Measurements from ENCODE around the gene ACLY.
"Not testable (repeated sequence)": the region's sequence is repeated elsewhere in the genome, so short reads cannot be mapped to it uniquely, and the experiment has no call there.

ACLY gene

DNA sequence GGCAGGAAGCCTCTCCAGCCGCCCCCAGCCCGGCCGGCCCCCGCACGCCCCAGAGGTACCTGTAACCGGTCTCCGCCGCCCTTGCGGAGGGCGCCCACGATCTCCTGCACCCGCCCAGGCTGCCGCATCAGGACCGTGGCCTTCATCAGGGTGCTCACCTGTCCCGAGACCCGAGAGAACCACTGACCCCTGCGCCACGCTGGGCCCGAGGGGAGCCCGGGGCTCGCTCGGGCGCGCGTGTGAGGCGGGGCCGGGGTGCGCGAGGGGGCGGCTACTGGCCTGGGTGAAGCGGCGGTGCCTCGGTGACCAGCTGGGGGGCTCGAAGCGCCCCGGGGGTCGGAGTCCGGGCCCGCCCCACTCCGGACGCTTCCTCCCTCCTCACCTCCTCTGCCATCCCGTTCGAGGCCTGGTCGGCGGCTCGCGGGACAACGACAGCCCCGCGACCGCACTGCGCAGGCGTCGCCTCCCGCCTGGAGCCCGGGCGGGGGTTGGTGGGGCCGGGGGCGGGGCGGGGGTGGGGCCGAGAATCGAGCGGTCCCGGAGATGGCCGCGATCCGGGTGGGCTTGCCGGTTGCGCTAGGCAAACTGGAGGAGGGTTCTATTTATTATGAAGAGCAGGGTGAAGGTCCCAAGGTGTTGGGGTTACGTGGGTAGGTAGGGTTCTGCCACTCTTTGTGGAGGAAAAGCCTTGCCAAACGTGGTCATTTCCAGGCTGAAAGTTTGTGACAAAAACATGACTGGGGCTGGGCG, 82.8 kb downstream of the ACLY start, which contains the start of gene NT5C3B:
TSS of gene NT5C3B (minus strand) at position 433 of the 750 bp plus-strand sequence. CDS start at position 394, 39 bp downstream.
- H3K27me3 ChIP-seq (ENCODE audit: control insufficient read depth, insufficient read depth, low read length), result peaks cover 5% of the 10 kb centered on the region
- no peaks in the 10 kb centered on the region for H3K4me1 ChIP-seq (ENCODE audit: control insufficient read depth, insufficient read depth, low read length)
- no peaks in the 10 kb centered on the region for H3K9me3 ChIP-seq (ENCODE audit: control insufficient read depth, insufficient read depth, low read length)
- peak within 1 kb of the TSS; percentile 56 for H3K4me3 ChIP-seq (ENCODE audit: low read depth, low read length)
- H3K36me3 ChIP-seq (ENCODE audit: control insufficient read depth, insufficient read depth, low read length), result peaks cover 2% of the 10 kb centered on the region
- peak within 1 kb of the TSS; percentile 88 for H3K9ac ChIP-seq (ENCODE audit: low read depth, low read length)

DNA sequence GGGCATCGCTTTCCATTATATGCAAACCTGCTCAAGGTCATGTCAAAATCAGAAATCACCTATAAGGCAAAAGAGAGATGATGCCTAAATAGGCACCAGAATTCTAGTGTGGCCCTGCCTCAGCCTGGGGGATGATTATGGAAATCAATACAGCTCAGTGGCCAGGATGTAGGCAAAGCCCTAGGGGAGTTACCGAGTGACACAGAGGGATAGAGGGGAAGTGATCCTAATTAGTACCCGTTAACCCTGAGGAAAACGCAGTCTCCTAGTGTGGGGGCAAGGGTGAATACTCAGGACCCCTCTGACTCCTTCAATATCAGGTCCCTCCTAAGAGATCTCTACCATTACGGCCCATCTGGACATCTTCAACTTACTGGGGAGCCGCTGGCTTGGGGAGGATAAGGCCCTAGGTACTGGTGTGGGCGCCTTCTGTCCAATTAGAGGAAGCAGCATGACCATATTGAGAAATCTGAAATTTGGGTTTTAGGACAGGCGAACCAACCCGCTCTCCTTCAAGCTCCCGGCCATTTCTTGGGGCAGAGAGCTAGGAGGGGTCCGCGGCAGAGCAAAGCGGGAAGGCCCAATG, 83.4 kb downstream of the ACLY start:
- peak overlapping the region; percentile 56 for H3K4me3 ChIP-seq (ENCODE audit: low read depth, low read length)
- peaks cover 5% of the 10 kb centered on the region for H3K27me3 ChIP-seq (ENCODE audit: control insufficient read depth, insufficient read depth, low read length)
- peak overlapping the region; percentile 88 for H3K9ac ChIP-seq (ENCODE audit: low read depth, low read length)

DNA sequence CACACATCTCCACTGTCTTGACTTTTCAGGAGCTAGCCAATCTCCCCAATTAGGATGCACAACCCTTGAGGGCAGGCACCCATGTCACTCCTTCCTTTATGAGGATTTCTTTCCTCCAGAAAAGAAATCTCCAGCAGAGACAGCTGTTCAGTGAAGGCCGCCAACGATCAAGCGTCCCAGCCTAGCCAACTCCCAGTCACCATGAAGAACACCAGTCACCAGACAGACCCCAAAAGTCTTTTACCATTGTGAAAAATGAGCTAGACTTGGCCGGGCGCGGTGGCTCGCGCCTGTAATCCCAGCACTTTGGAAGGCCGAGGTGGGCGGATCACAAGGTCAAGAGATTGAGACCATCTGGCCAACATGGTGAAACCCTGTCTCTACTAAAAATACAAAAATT, 88.8 kb downstream of the ACLY start:
- H3K4me1 ChIP-seq (ENCODE audit: control insufficient read depth, insufficient read depth, low read length); H3K9me3 ChIP-seq (ENCODE audit: control insufficient read depth, insufficient read depth, low read length); H3K4me3 ChIP-seq (ENCODE audit: low read depth, low read length); H3K9ac ChIP-seq (ENCODE audit: low read depth, low read length); H3K27me3 ChIP-seq (ENCODE audit: control insufficient read depth, insufficient read depth, low read length): not testable (repeated sequence)
- H3K36me3 ChIP-seq (ENCODE audit: control insufficient read depth, insufficient read depth, low read length), result peaks cover 25% of the 10 kb centered on the region

More for the DNA sequence above, 83.4 kb downstream of the ACLY start:
- Histone ChIP-seq H3K9me3 (ENCODE audit: control insufficient read depth, insufficient read depth, low read length) (no peaks in the 10 kb centered on the region), H3K36me3 (ENCODE audit: control insufficient read depth, insufficient read depth, low read length) (peaks cover 7% of the 10 kb centered on the region), H3K4me1 (ENCODE audit: control insufficient read depth, insufficient read depth, low read length) (no peaks in the 10 kb centered on the region)

DNA sequence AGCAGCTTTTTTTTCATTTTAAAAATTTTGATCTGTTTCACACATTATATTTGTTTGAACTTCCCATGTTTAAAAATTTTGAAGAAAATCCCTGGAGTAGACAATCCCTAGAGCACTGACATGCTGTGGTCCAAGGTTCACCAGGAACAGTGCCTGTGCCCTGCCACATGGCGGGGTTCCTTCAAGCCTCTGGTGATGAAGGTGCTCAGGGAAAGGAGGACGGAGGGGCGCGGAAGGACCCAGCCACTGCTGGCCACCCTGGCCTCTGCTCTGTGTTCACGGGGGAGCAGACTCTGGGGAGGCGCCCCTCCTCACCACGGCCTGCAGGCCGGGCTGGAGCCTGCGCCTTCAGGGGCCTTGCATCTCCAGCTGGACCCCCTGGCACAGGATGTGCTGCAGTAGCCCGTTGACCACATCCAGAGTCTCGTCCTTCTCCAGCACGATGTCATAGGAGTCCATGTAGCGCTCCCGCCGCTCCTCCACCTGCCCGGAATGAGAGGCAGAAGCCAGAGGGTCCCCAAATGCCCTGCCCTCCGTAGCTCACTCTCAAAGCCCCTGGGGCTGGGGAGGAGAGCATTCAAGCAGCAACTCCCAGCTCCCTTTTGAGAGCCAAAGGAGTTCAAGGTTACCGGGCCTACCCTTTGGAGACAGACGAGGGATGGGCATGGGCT, 93.4 kb downstream of the ACLY start:
- no peaks in the 10 kb centered on the region for H3K9me3 ChIP-seq (ENCODE audit: control insufficient read depth, insufficient read depth, low read length)
- H3K4me1 ChIP-seq (ENCODE audit: control insufficient read depth, insufficient read depth, low read length), result no peaks in the 10 kb centered on the region
- no peaks in the 10 kb centered on the region for H3K27me3 ChIP-seq (ENCODE audit: control insufficient read depth, insufficient read depth, low read length)
- peaks cover 34% of the 10 kb centered on the region for H3K36me3 ChIP-seq (ENCODE audit: control insufficient read depth, insufficient read depth, low read length)
- H3K9ac ChIP-seq (ENCODE audit: low read depth, low read length), result no peak overlapping the region
- H3K4me3 ChIP-seq (ENCODE audit: low read depth, low read length), result no peak overlapping the region

DNA sequence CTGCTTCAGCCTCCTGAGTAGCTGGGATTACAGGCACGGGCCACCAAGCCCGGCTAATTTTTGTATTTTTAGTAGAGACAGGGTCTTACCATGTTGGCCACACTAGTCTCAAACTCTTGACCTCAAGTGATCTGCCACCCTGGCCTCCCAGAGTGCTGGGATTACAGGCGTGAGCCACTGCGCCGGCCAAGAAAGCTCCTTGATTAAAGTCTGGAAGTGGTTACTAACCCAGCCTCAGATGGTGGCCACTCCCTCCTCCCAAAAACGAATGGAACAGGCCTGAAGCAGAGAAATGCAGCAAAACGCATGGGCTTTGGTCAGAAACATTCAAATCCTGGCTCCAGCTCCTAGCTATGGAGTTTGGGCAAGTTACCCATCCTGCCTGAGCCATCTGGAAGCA, 94.7 kb downstream of the ACLY start:
- Histone ChIP-seq H3K4me3 (ENCODE audit: low read depth, low read length) (no peak overlapping the region), H3K36me3 (ENCODE audit: control insufficient read depth, insufficient read depth, low read length) (peaks cover 35% of the 10 kb centered on the region), H3K27me3 (ENCODE audit: control insufficient read depth, insufficient read depth, low read length) (no peaks in the 10 kb centered on the region), H3K4me1 (ENCODE audit: control insufficient read depth, insufficient read depth, low read length) (peaks cover 4% of the 10 kb centered on the region), H3K9ac (ENCODE audit: low read depth, low read length) (no peak overlapping the region), H3K9me3 (ENCODE audit: control insufficient read depth, insufficient read depth, low read length) (no peaks in the 10 kb centered on the region)

DNA sequence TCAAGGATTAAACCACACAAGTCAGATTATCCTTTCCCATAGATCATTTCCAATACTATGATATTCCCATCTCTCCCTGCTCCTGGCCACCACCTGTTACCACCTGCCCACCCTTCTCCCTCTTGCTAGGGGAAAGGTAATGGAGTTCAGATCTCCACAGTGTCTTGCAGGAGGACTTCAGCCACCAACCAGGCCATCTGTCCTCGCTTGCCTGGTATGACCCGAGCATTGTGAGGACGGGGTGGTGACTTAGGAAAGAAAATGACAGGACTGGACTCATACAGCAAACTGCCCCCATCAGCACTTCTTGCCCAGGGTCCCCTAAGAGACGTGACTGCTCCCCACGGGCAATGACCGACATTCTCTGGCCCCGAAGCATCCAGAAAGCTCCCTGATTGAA, 95.2 kb downstream of the ACLY start:
- Histone ChIP-seq H3K27me3 (ENCODE audit: control insufficient read depth, insufficient read depth, low read length) (no peaks in the 10 kb centered on the region), H3K4me1 (ENCODE audit: control insufficient read depth, insufficient read depth, low read length) (peaks cover 4% of the 10 kb centered on the region), H3K36me3 (ENCODE audit: control insufficient read depth, insufficient read depth, low read length) (peaks cover 32% of the 10 kb centered on the region), H3K4me3 (ENCODE audit: low read depth, low read length) (no peak overlapping the region), H3K9me3 (ENCODE audit: control insufficient read depth, insufficient read depth, low read length) (no peaks in the 10 kb centered on the region), H3K9ac (ENCODE audit: low read depth, low read length) (no peak overlapping the region)

DNA sequence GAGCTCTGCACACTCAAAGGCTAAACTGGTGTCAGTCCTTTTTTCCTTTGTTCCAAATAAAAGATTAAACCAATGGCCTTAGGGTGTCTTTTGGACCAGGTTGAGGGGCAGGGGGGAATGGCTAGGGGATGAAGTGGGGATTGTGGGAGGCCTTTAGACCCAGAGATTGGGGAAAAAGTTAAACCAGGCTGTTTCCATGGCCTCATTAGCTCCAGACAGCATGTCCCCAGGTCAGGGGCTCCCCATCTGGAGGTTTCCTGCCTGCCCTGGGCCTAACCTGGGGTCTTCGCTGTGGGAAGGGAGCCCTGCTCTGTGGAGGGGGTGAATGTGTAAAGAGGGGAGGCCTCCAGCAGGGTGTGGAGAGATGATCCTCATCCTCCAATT, 95.6 kb downstream of the ACLY start:
- H3K27me3 ChIP-seq (ENCODE audit: control insufficient read depth, insufficient read depth, low read length), result no peaks in the 10 kb centered on the region
- H3K36me3 ChIP-seq (ENCODE audit: control insufficient read depth, insufficient read depth, low read length), result peaks cover 32% of the 10 kb centered on the region
- no peak overlapping the region for H3K4me3 ChIP-seq (ENCODE audit: low read depth, low read length)
- no peak overlapping the region for H3K9ac ChIP-seq (ENCODE audit: low read depth, low read length)
- no peaks in the 10 kb centered on the region for H3K9me3 ChIP-seq (ENCODE audit: control insufficient read depth, insufficient read depth, low read length)
- peaks cover 4% of the 10 kb centered on the region for H3K4me1 ChIP-seq (ENCODE audit: control insufficient read depth, insufficient read depth, low read length)

DNA sequence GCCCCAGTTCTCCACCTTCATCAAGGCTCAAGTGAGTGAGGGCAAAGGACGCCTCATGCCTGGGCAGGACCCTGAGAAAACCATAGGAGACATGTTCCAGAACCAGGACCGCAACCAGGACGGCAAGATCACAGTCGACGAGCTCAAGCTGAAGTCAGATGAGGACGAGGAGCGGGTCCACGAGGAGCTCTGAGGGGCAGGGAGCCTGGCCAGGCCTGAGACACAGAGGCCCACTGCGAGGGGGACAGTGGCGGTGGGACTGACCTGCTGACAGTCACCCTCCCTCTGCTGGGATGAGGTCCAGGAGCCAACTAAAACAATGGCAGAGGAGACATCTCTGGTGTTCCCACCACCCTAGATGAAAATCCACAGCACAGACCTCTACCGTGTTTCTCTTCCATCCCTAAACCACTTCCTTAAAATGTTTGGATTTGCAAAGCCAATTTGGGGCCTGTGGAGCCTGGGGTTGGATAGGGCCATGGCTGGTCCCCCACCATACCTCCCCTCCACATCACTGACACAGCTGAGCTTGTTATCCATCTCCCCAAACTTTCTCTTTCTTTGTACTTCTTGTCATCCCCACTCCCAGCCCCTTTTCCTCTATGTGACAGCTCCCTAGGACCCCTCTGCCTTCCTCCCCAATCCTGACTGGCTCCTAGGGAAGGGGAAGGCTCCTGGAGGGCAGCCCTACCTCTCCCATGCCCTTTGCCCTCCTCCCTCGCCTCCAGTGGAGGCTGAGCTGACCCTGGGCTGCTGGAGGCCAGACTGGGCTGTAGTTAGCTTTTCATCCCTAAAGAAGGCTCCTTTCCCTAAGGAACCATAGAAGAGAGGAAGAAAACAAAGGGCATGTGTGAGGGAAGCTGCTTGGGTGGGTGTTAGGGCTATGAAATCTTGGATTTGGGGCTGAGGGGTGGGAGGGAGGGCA, 96.3 kb downstream of the ACLY start:
- no peak overlapping the region for H3K4me3 ChIP-seq (ENCODE audit: low read depth, low read length)
- no peaks in the 10 kb centered on the region for H3K27me3 ChIP-seq (ENCODE audit: control insufficient read depth, insufficient read depth, low read length)
- peaks cover 35% of the 10 kb centered on the region for H3K36me3 ChIP-seq (ENCODE audit: control insufficient read depth, insufficient read depth, low read length)
- H3K9me3 ChIP-seq (ENCODE audit: control insufficient read depth, insufficient read depth, low read length), result no peaks in the 10 kb centered on the region
- peaks cover 4% of the 10 kb centered on the region for H3K4me1 ChIP-seq (ENCODE audit: control insufficient read depth, insufficient read depth, low read length)
- no peak overlapping the region for H3K9ac ChIP-seq (ENCODE audit: low read depth, low read length)

DNA sequence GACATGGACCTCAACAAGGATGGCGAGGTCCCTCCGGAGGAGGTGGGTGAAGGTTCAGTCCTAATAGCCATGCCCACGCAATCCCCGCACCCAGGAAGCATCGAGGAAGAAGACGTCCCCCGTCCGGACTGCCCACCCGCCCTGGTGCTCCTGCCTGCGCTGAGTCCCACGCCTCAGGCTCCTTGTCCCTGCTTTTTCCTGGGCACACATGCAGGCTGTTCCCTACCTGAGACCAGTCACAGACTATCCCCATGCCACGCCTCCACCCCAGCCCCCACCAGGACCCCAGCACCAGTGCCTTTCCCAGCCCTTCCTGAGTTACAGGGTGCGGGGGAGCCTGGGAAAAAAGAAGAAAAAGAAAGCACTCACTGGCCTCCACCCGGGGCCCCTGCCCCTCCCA, 97.0 kb downstream of the ACLY start:
- Histone ChIP-seq H3K36me3 (ENCODE audit: control insufficient read depth, insufficient read depth, low read length) (peaks cover 41% of the 10 kb centered on the region), H3K9me3 (ENCODE audit: control insufficient read depth, insufficient read depth, low read length) (no peaks in the 10 kb centered on the region), H3K27me3 (ENCODE audit: control insufficient read depth, insufficient read depth, low read length) (no peaks in the 10 kb centered on the region), H3K4me3 (ENCODE audit: low read depth, low read length) (no peak overlapping the region), H3K9ac (ENCODE audit: low read depth, low read length) (no peak overlapping the region), H3K4me1 (ENCODE audit: control insufficient read depth, insufficient read depth, low read length) (peaks cover 4% of the 10 kb centered on the region)

DNA sequence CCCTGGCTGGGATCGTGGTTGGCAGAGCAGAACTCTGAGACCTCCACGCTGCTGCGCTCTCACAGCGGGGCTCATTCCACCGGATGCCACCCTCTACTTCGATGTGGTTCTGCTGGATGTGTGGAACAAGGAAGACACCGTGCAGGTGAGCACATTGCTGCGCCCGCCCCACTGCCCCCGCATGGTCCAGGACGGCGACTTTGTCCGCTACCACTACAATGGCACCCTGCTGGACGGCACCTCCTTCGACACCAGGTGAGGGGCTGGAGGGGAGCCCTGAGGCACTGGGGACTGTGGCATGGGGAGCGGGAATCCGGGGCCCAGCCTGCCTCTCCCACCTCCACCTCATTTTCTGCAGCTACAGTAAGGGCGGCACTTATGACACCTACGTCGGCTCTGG, 100.7 kb downstream of the ACLY start:
- Histone ChIP-seq H3K9me3 (ENCODE audit: control insufficient read depth, insufficient read depth, low read length) (no peaks in the 10 kb centered on the region), H3K36me3 (ENCODE audit: control insufficient read depth, insufficient read depth, low read length) (peaks cover 34% of the 10 kb centered on the region), H3K9ac (ENCODE audit: low read depth, low read length) (no peak overlapping the region), H3K4me1 (ENCODE audit: control insufficient read depth, insufficient read depth, low read length) (peaks cover 9% of the 10 kb centered on the region), H3K4me3 (ENCODE audit: low read depth, low read length) (no peak overlapping the region), H3K27me3 (ENCODE audit: control insufficient read depth, insufficient read depth, low read length) (no peaks in the 10 kb centered on the region)
